GM12872 (cell line): ENCODE data around the gene INPP5A.

Experiments used
- CTCF ChIP-seq: IDR thresholded peaks from 3 replicates; pipeline ENCODE4 v1.5.1; 2011; ENCODE audit warnings: low read depth, mild to moderate bottlenecking, low read length, moderate library complexity; ENCODE audit not compliant: insufficient read depth

The INPP5A gene

GRCh38 chr10:132624847-132625471, 87.4 kb downstream of the INPP5A start:
- TF ChIP-seq CTCF: no peak

DNA sequence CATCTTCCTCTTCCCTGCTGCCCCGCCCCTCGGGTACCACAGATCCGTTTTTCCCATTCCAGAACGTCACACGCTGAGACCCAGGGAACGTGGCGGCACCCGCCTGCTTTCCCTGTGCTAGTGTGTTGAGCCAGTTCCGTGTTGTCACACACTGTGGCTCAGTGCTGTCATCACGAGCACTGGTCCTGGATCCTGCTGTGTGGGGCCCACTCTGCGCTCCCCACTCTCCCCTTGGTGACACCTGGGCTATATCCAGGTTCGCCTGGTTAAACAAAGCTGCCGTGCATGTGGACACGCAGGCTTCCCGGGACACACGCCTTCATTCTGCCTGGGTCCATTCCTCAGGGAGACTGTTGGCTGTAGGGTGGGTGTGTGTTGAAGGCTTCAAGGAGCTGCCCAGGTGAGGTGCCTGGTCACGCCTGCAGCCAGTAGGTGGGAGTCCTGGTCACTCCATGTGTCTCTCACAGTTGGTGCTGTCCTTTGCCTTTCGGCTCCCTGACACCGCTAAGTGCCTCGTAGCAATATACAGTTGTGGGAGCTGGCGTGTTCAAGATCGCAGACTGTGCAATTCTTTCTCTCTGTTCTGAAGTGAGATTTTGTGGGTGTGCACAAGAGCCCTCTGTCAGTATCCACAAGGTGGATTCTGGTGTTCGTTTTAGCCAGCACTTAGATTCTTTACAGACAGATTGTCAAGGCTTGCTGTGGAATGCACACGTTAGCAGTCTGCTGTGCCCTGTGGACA, 88.6 kb downstream of the INPP5A start:
- TF ChIP-seq CTCF: no peak

DNA sequence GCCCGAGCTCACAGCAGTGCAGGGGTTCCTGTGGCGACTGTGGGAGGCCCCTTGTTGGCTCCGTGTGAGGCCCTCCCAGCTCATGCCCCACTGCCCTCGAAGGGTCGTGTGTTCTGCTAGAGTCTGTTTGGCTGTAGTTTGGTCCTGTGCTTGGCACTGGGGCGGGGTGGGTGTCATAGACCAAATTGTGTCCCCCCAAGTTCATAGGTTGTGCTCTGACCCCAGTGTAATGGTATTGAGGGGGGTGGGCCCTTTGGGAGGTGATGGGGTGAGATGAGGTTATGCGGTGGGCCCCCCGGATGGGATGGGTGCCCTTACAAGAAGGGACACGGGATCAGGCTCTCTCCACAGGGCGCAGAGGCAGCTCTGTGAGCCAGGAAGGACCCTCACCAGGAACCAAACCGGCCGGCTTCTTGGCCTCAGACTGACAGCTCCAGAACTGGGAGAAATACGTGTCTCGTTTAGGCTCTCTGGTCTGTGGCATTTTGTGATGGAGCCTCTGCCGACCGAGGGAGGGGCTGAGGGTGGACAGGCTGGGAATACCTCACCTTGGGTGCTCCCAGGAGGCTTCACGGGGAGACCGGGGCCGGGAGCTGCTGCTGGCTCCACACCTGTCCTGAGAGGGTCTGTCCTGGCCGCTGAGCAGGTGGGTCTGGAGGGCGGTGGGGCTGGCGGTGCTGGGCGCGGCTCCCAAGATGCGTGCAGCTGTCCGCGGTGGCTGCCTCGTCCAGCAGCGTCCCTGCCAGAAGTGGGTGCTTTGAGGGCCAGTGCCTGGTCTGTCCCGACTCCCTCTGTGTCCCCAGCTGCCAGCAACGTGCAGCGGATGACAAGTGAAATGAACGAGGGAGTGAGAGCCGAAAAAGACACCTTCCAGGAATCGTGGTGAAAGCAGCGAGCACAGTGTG, 89.4 kb downstream of the INPP5A start:
- no peak for TF ChIP-seq CTCF

DNA sequence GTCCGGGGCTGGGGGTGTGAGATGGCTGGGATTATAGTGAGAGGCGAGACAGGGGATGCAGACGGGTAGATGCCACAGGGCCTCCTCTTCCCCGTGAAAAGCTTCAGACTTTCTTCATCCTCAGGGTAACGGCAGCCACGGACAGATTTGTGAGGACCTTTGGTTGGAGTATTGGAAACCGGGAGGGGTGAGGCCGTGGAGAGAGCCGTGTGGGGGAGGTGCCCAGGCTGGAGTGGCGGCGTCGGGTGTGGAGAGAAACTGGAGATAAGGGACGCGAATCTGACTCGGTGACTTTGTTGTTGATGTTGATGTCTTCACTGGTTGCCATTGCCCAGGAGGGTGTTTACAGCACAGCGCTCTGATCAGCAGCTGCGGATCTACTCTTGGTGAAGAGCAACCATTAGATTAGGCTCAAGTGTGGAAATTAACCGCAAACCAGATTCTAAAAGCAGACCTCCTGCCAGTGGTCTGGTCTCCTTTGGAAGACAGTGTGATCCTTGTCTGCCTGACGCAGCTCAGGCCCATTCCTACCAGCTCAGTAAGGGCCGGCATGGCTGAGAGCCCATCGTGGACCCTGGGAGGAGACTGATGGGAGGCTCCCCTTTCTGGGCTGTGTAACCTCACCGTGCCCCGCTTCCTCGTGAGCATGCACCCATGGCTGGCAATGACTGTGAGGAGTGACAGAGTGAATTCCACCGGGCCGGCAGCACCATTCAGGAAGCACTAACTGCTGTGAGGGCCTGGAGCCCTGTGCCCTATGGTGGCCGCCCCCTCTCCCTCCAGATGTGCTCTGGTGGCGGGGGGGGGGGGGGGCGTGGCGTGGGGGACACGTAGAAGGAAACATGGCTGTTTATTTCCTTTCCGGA, 90.3 kb downstream of the INPP5A start:
- no peak for TF ChIP-seq CTCF

DNA sequence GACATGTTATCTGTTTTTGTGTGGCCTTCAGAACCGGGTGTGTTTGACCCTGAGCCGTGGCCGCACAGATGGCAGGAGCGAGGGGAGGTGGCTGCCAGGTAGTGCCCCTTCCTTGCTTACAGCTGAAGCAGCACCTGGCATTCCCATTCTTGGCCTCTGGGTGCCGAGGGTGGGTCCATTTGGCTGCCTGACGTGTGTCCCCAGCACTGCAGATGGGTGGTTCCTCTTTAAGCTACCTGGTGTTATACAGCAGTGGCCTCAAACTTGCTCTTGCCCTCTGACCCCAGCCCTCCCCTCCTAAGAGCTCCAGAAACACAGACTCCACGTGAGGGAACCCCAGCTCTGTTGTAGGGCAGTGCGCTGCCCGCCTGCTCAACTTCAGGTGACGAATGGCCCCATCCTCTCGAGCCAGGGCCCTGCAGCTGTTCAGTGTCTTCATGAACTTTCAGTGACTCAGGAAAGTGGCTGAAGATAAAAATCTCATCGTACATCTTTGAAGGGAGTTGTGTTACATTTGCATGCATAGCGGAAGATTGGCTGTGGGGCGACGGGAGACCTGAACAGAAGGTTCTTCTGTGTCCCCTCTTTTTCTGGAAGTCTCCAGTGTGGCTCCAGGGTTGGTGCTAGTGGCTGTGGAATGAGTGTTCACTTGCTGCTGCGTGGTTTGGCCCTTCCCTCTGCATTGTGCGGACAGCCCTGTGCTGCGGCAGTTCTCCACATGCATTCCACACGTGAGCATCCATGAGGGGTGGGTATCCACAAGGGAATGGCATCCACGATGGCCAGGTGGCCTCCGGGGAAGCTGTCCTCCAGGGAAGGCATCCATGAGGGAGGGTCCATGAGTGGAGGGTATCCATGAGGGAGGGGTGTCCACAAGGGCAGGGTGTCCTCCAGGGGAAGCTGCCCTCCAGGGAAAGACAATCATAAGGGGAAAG, 91.6 kb downstream of the INPP5A start:
- 0 out of 3 replicates have a peak, but pooled peaks have one; percentile 4 for TF ChIP-seq CTCF

- TF ChIP-seq CTCF: no peak
These were observed 92.6 kb downstream of the INPP5A start for GRCh38 chr10:132630156-132630555.
